ENCODE measurements around the gene MTURN.

MTURN gene

DNA sequence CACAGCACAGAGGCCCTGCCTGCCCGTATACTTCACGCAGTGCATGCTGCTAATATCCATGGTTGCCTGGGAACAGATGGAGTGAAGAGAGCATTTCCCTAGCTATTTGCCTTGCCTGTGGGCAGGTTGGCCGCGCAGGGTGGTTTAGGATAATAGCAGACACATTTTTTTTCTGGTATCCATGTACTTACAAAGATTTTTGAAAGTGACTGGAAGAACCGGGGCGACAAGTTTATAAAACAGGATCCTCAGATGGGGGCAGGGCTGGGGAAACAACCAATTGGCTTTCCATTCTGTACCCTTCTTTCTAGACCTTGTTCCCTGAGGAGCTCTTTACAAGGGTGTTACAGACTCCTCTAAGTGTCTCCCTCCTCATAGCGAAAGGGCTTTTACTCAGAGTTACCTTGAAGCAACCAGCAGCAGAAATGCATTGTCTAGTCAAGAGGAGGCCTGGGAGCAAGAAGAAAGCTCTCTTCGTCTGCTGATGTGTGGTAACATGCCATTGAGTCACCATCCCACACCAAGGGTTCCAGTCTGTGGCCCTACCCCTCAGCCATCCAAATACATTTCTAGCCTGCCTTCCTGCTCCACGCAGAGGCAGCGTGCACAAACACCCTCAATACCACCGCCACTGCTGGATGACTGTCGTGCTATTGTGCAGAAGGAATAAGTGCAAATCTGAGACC is 31.5 kb downstream of the MTURN start:
- Histone ChIP-seq H3K27me3 (ENCODE audit: insufficient read depth, poor library complexity, severe bottlenecking) (no peaks in the 10 kb centered on the region), H3K27ac (replicated peaks) (no peak overlapping the region), H3K4me3 (replicated peaks; ENCODE audit: insufficient read depth, low read length) (no peak overlapping the region)
- peak in 1 of 2 experiments; percentile 44 for DNase-seq (ENCODE audit: low read depth in 1 of 2, low spot score in 1 of 2)
- TF ChIP-seq SPI1 (IDR thresholded peaks at IDR 0.05; ENCODE audit: borderline replicate concordance, low read depth) (no peak), CTCF (IDR thresholded peaks at IDR 0.05; ENCODE audit: insufficient read depth, low read length) (no peak), POLR2AphosphoS5 (IDR thresholded peaks at IDR 0.05; ENCODE audit: low read depth) (no peak), GABPA (IDR thresholded peaks at IDR 0.05; ENCODE audit: low read depth) (no peak)
- TF ChIP-seq, protein P1, sequence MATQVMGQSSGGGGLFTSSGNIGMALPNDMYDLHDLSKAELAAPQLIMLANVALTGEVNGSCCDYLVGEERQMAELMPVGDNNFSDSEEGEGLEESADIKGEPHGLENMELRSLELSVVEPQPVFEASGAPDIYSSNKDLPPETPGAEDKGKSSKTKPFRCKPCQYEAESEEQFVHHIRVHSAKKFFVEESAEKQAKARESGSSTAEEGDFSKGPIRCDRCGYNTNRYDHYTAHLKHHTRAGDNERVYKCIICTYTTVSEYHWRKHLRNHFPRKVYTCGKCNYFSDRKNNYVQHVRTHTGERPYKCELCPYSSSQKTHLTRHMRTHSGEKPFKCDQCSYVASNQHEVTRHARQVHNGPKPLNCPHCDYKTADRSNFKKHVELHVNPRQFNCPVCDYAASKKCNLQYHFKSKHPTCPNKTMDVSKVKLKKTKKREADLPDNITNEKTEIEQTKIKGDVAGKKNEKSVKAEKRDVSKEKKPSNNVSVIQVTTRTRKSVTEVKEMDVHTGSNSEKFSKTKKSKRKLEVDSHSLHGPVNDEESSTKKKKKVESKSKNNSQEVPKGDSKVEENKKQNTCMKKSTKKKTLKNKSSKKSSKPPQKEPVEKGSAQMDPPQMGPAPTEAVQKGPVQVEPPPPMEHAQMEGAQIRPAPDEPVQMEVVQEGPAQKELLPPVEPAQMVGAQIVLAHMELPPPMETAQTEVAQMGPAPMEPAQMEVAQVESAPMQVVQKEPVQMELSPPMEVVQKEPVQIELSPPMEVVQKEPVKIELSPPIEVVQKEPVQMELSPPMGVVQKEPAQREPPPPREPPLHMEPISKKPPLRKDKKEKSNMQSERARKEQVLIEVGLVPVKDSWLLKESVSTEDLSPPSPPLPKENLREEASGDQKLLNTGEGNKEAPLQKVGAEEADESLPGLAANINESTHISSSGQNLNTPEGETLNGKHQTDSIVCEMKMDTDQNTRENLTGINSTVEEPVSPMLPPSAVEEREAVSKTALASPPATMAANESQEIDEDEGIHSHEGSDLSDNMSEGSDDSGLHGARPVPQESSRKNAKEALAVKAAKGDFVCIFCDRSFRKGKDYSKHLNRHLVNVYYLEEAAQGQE (IDR thresholded peaks at IDR 0.05; ENCODE audit: insufficient replicate concordance, low read depth) = no peak

DNA sequence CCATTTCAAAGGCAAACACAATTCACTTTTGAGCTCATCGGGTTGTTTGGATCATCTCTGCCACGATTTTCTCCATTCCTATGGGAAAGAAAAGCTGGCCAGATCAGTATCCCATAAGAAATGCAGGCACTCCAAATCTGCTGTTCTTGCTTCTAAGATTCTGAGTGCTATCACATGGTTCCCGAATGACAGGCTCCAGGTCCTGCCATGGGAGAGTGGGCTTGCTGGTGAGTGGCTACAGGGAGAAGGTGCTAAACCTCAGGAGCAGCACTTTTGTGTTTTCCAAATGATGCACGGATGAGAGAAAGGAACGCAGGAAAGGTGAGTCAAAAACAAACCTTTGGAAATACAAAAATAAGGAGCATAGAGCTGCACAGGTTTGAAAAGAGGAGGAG is 32.1 kb downstream of the MTURN start:
- H3K4me3 ChIP-seq (replicated peaks; ENCODE audit: insufficient read depth, low read length) = no peak overlapping the region
- H3K27me3 ChIP-seq (ENCODE audit: insufficient read depth, poor library complexity, severe bottlenecking) = no peaks in the 10 kb centered on the region
- DNase-seq (ENCODE audit: low read depth in 1 of 2, low spot score in 1 of 2) = no peak
- no peak overlapping the region for H3K27ac ChIP-seq (replicated peaks)
- TF ChIP-seq, protein P1 (IDR thresholded peaks at IDR 0.05; ENCODE audit: insufficient replicate concordance, low read depth) = no peak

- no peak for DNase-seq (ENCODE audit: low read depth in 1 of 2, low spot score in 1 of 2)
- H3K27ac ChIP-seq (replicated peaks) = no peak overlapping the region
- no peak overlapping the region for H3K4me3 ChIP-seq (replicated peaks; ENCODE audit: insufficient read depth, low read length)
- TF ChIP-seq POLR2AphosphoS5 (IDR thresholded peaks at IDR 0.05; ENCODE audit: low read depth) (no peak), GABPA (IDR thresholded peaks at IDR 0.05; ENCODE audit: low read depth) (no peak), CTCF (IDR thresholded peaks at IDR 0.05; ENCODE audit: insufficient read depth, low read length) (no peak)
- TF ChIP-seq, protein P1 (IDR thresholded peaks at IDR 0.05; ENCODE audit: insufficient replicate concordance, low read depth) = no peak
- H3K27me3 ChIP-seq (ENCODE audit: insufficient read depth, poor library complexity, severe bottlenecking) = no peaks in the 10 kb centered on the region
These were observed 33.1 kb downstream of the MTURN start for GRCh38 chr7:30167901-30168300.
